PC-3 (cell line): ENCODE measurements around the gene GLRA3. TPM values are rescaled to one million over a fixed set of nuclear protein-coding genes. Genes with fewer than 3 reads are reported as not detected.
A peak's percentile ranks its signal among the peaks of the same experiment; 100 is the strongest.

ENCODE experiments used
- ATAC-seq: fragments of 200-7000 bp; cut with Tn5 transposase; 2 replicates; pipeline ENCODE4 v1.9.1; 2020; ENCODE audit warnings: mild to moderate bottlenecking, moderate library complexity
- BruUV-seq: library from RNA; stranded (reverse); fragments of 400-500 nt; replicated peaks from 2 replicates; lab custom pipeline; 2021; lab: Mats Ljungman, UMichigan
- CTCF ChIA-PET: fragments of 300-600 bp; sonication (Branson Sonifier 250); formaldehyde crosslinking; loops from one replicate; lab custom pipeline; 2022; ENCODE audit warnings: antibody characterized with exemption; lab: Charles Lee
- POLR2A ChIA-PET: fragments of 300-600 bp; sonication (Branson Sonifier 250); formaldehyde crosslinking; loops from one replicate; lab custom pipeline; 2022; ENCODE audit warnings: antibody characterized with exemption; ENCODE audit not compliant: unreplicated experiment; lab: Charles Lee
- DNase-seq: peaks from one replicate; pipeline ENCODE4 v3.0.0-alpha.2; 2015
- H2AFZ ChIP-seq: fragments of 300-600 bp; sonication (generic); 2 replicates; pipeline ENCODE4 v1.6.0; 2016; ENCODE audit warnings: antibody characterized with exemption, low read length
- H3F3A ChIP-seq: fragments of 300-600 bp; sonication (generic); one replicate; pipeline ENCODE4 v1.6.0; 2017; ENCODE audit warnings: antibody characterized with exemption, low read length, control low read depth, mild to moderate bottlenecking; ENCODE audit not compliant: unreplicated experiment
- H3K27ac ChIP-seq: fragments of 300-600 bp; sonication (generic); 2 replicates; pipeline ENCODE4 v1.5.1; 2016; ENCODE audit warnings: mild to moderate bottlenecking, low read length
- H3K27me3 ChIP-seq: fragments of 300-600 bp; sonication (generic); 2 replicates; pipeline ENCODE4 v1.6.1; 2016; ENCODE audit warnings: low read length, mixed read lengths
- H3K36me3 ChIP-seq: fragments of 300-600 bp; sonication (generic); 2 replicates; pipeline ENCODE4 v1.6.1; 2016; ENCODE audit warnings: low read depth, mixed run types, low read length, mixed read lengths
- H3K4me1 ChIP-seq: fragments of 300-600 bp; sonication (generic); 2 replicates; pipeline ENCODE4 v1.5.1; 2016; ENCODE audit warnings: low read length; ENCODE audit not compliant: insufficient read depth
- H3K4me2 ChIP-seq: fragments of 300-600 bp; sonication (generic); 2 replicates; pipeline ENCODE4 v1.6.0; 2016; ENCODE audit warnings: low read length
- H3K4me3 ChIP-seq: fragments of 300-600 bp; sonication (generic); 2 replicates; pipeline ENCODE4 v1.5.1; 2016; ENCODE audit warnings: mild to moderate bottlenecking, low read length, mixed read lengths
- H3K79me2 ChIP-seq: fragments of 300-600 bp; sonication (generic); 2 replicates; pipeline ENCODE4 v1.6.1; 2017; ENCODE audit warnings: low read length, mixed read lengths
- H3K9ac ChIP-seq: fragments of 300-600 bp; sonication (generic); 2 replicates; pipeline ENCODE4 v1.6.0; 2016; ENCODE audit warnings: mild to moderate bottlenecking, low read length
- H3K9me2 ChIP-seq: fragments of 300-600 bp; sonication (generic); replicated peaks from 2 replicates; pipeline ENCODE4 v1.6.1; 2016; ENCODE audit warnings: mixed run types, low read length, mixed read lengths
- H3K9me3 ChIP-seq: fragments of 300-600 bp; sonication (generic); 2 replicates; pipeline ENCODE4 v1.6.1; 2016; ENCODE audit warnings: low read length, mixed read lengths
- H4K20me1 ChIP-seq: fragments of 300-600 bp; sonication (generic); 2 replicates; pipeline ENCODE4 v1.6.1; 2016; ENCODE audit warnings: low read length, mixed read lengths
- EZH2 ChIP-seq: fragments of 300-600 bp; sonication (generic); IDR thresholded peaks from one replicate; pipeline ENCODE4 v1.6.1; 2017; ENCODE audit warnings: antibody characterized with exemption, mild to moderate bottlenecking, low read length; ENCODE audit not compliant: unreplicated experiment
- EZH2phosphoT487 ChIP-seq: fragments of 300-600 bp; sonication (generic); IDR thresholded peaks from 2 replicates; pipeline ENCODE4 v1.6.1; 2018; ENCODE audit warnings: mild to moderate bottlenecking, antibody characterized with exemption, low read length, borderline replicate concordance
- intact Hi-C: fragments of 100-400 bp; cut with micrococcal nuclease; formaldehyde crosslinking; loops from 2 replicates; pipeline ENCODE4 v1.9.0; 2023
- total RNA-seq: library from RNA; depleted of rRNA; stranded (reverse); fragments of >200 nt; gene quantifications from 2 replicates; pipeline ENCODE4 v1.2.3, GENCODE V29; 2014
- TF ChIP-seq, protein P1 (sequence below): fragments of 300-600 bp; sonication (generic); conservative IDR thresholded peaks from 2 replicates; pipeline ENCODE4 v1.5.1; 2017; ENCODE audit warnings: antibody characterized with exemption, low read depth, mild to moderate bottlenecking, low read length

Gene GLRA3
- total RNA-seq, 1 experiment from 2014 or later, result not detected

- Histone ChIP-seq H3F3A (no peaks in the 10 kb centered on the region), H4K20me1 (no peaks in the 10 kb centered on the region), H3K27ac (no peak overlapping the region), H3K9me3 (no peaks in the 10 kb centered on the region), H2AFZ (no peak overlapping the region), H3K27me3 (no peaks in the 10 kb centered on the region), H3K9me2 (no peaks in the 10 kb centered on the region), H3K36me3 (no peaks in the 10 kb centered on the region), H3K79me2 (no peaks in the 10 kb centered on the region), H3K4me2 (no peak overlapping the region), H3K9ac (no peak overlapping the region), H3K4me3 (no peak overlapping the region), H3K4me1 (no peaks in the 10 kb centered on the region)
- ChIA-PET POLR2A (no interaction called here), CTCF (no interaction called here)
- TF ChIP-seq EZH2, result no peak
- BruUV-seq, result no TSS peak
- ATAC-seq (no peak), DNase-seq (no peak)
- intact Hi-C loops, result no loop called here
These were observed 24.6 kb upstream of the GLRA3 start for GRCh38 chr4:174853629-174854028.

DNA sequence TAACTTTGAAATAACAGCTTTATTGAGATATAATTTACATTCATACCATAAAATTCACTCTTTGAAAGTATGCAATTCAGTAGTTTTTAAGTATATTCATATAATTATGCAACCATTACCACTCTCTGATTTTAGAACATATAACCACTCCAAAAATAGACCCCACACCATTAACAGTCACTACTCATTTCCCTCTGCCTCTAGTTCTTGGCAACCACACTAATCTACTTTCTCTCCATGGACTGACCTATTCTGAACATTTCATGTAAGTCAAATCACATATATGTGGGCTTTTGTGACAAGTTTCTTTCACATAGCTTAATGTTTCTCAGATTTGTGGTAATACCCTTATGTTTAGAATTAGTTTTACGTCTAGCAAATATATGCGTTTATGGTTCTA, 19.5 kb upstream of the GLRA3 start:
- no peaks in the 10 kb centered on the region for H3K27me3 ChIP-seq
- no TSS peak for BruUV-seq
- no peaks in the 10 kb centered on the region for H3K36me3 ChIP-seq
- H3F3A ChIP-seq, result no peaks in the 10 kb centered on the region
- intact Hi-C loops, result no loop called here
- H3K9me2 ChIP-seq, result no peaks in the 10 kb centered on the region
- H3K9me3 ChIP-seq, result no peaks in the 10 kb centered on the region
- 0 out of 2 replicates have a peak, but pooled peaks cover 3% of the 10 kb centered on the region for H3K4me1 ChIP-seq
- no peak overlapping the region for H3K4me3 ChIP-seq
- DNase-seq (no peak), ATAC-seq (no peak)
- TF ChIP-seq EZH2, result no peak
- no peak for TF ChIP-seq EZH2phosphoT487
- no peak overlapping the region for H3K4me2 ChIP-seq
- H3K9ac ChIP-seq, result no peak overlapping the region
- ChIA-PET CTCF (no interaction called here), POLR2A (no interaction called here)
- no peaks in the 10 kb centered on the region for H4K20me1 ChIP-seq
- H3K79me2 ChIP-seq, result no peaks in the 10 kb centered on the region
- no peak overlapping the region for H2AFZ ChIP-seq
- H3K27ac ChIP-seq, result no peak overlapping the region

- ChIA-PET CTCF (no interaction called here), POLR2A (no interaction called here)
- Histone ChIP-seq H3K27me3 (no peaks in the 10 kb centered on the region), H3K4me3 (no peak overlapping the region), H3K36me3 (no peaks in the 10 kb centered on the region), H3K27ac (no peak overlapping the region), H3K79me2 (no peaks in the 10 kb centered on the region), H3K9me3 (no peaks in the 10 kb centered on the region), H3K4me1 (0 out of 2 replicates have a peak, but pooled peaks cover 3% of the 10 kb centered on the region), H2AFZ (no peak overlapping the region), H3K4me2 (no peak overlapping the region), H3F3A (no peaks in the 10 kb centered on the region), H3K9ac (no peak overlapping the region), H3K9me2 (no peaks in the 10 kb centered on the region), H4K20me1 (no peaks in the 10 kb centered on the region)
- intact Hi-C loops, result no loop called here
- TF ChIP-seq EZH2 (no peak), EZH2phosphoT487 (no peak)
- TF ChIP-seq, protein P1, sequence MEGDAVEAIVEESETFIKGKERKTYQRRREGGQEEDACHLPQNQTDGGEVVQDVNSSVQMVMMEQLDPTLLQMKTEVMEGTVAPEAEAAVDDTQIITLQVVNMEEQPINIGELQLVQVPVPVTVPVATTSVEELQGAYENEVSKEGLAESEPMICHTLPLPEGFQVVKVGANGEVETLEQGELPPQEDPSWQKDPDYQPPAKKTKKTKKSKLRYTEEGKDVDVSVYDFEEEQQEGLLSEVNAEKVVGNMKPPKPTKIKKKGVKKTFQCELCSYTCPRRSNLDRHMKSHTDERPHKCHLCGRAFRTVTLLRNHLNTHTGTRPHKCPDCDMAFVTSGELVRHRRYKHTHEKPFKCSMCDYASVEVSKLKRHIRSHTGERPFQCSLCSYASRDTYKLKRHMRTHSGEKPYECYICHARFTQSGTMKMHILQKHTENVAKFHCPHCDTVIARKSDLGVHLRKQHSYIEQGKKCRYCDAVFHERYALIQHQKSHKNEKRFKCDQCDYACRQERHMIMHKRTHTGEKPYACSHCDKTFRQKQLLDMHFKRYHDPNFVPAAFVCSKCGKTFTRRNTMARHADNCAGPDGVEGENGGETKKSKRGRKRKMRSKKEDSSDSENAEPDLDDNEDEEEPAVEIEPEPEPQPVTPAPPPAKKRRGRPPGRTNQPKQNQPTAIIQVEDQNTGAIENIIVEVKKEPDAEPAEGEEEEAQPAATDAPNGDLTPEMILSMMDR, result no peak
- ATAC-seq, result no peak
- BruUV-seq, result no TSS peak
- no peak for DNase-seq
These were observed 18.9 kb upstream of the GLRA3 start for GRCh38 chr4:174847801-174848427.

- no peak for ATAC-seq
- CTCF ChIA-PET, result no interaction called here
- no TSS peak for BruUV-seq
These were observed 6.5 kb upstream of the GLRA3 start for GRCh38 chr4:174835536-174835935.

More at GRCh38 chr4:174835536-174835935, 6.5 kb upstream of the GLRA3 start:
- DNase-seq, result peak; percentile 18
- Histone ChIP-seq H3K27ac (no peak overlapping the region), H3K9me2 (no peaks in the 10 kb centered on the region), H3K79me2 (no peaks in the 10 kb centered on the region), H3K9me3 (no peaks in the 10 kb centered on the region), H3K4me1 (no peaks in the 10 kb centered on the region), H4K20me1 (no peaks in the 10 kb centered on the region), H3K4me2 (no peak overlapping the region), H3K4me3 (no peak overlapping the region), H3K27me3 (no peaks in the 10 kb centered on the region), H3K9ac (no peak overlapping the region), H3F3A (no peaks in the 10 kb centered on the region), H3K36me3 (no peaks in the 10 kb centered on the region), H2AFZ (no peak overlapping the region)
- POLR2A ChIA-PET, result no interaction called here
- TF ChIP-seq EZH2phosphoT487 (no peak), EZH2 (no peak)
- TF ChIP-seq, protein P1, result no peak
- intact Hi-C loops, result no loop called here
